ENCODE measurements around the gene PLCH2.

PLCH2 gene

GRCh38 chr1:2522230-2522629 lies 46.1 kb downstream of the PLCH2 start:
- H3K4me3 ChIP-seq (ENCODE audit: low read depth in 1 of 5, low read length in 5 of 5) = no peak overlapping the region
- H3K27ac ChIP-seq (ENCODE audit: low read depth, low read length) = no peak overlapping the region
- peaks cover 0 to 51% (median 47%) of the 10 kb centered on the region in 5 donors for H3K36me3 ChIP-seq (ENCODE audit: control insufficient read depth in 5 of 5, insufficient read depth in 5 of 5, low read length in 5 of 5)

GRCh38 chr1:2523191-2523890 lies 47.3 kb downstream of the PLCH2 start:
- Histone ChIP-seq H3K4me3 (ENCODE audit: low read depth in 1 of 5, low read length in 5 of 5) (no peak overlapping the region), H3K9ac (ENCODE audit: low read length in 5 of 5) (no peak overlapping the region), H3K36me3 (ENCODE audit: control insufficient read depth in 5 of 5, insufficient read depth in 5 of 5, low read length in 5 of 5) (peaks cover 0 to 40% (median 36%) of the 10 kb centered on the region in 5 donors), H3K27ac (ENCODE audit: low read depth, low read length) (no peak overlapping the region), H3K4me1 (ENCODE audit: control insufficient read depth in 5 of 5, insufficient read depth in 5 of 5, low read length in 5 of 5) (peaks cover 19 to 43% (median 43%) of the 10 kb centered on the region in 5 donors), H3K9me3 (ENCODE audit: control insufficient read depth in 5 of 5, low read length in 5 of 5) (no peaks in the 10 kb centered on the region), H3K27me3 (ENCODE audit: control insufficient read depth in 5 of 5, insufficient read depth in 4 of 5, low read length in 5 of 5) (no peaks in the 10 kb centered on the region)

More at GRCh38 chr1:2522230-2522629, 46.1 kb downstream of the PLCH2 start:
- peak overlapping the region in 1 of 5 donors; percentile 37 for H3K9ac ChIP-seq (ENCODE audit: low read length in 5 of 5)
- no peaks in the 10 kb centered on the region for H3K27me3 ChIP-seq (ENCODE audit: control insufficient read depth in 5 of 5, insufficient read depth in 4 of 5, low read length in 5 of 5)
- no peaks in the 10 kb centered on the region for H3K9me3 ChIP-seq (ENCODE audit: control insufficient read depth in 5 of 5, low read length in 5 of 5)
- peaks cover 18 to 32% (median 31%) of the 10 kb centered on the region in 5 donors for H3K4me1 ChIP-seq (ENCODE audit: control insufficient read depth in 5 of 5, insufficient read depth in 5 of 5, low read length in 5 of 5)

GRCh38 chr1:2523891-2524609 lies 48.0 kb downstream of the PLCH2 start:
- Histone ChIP-seq H3K9ac (ENCODE audit: low read length in 5 of 5) (peak overlapping the region in 2 of 5 donors; percentile 95 to 97), H3K9me3 (ENCODE audit: control insufficient read depth in 5 of 5, low read length in 5 of 5) (no peaks in the 10 kb centered on the region), H3K4me3 (ENCODE audit: low read depth in 1 of 5, low read length in 5 of 5) (no peak overlapping the region), H3K36me3 (ENCODE audit: control insufficient read depth in 5 of 5, insufficient read depth in 5 of 5, low read length in 5 of 5) (peaks cover 0 to 33% (median 28%) of the 10 kb centered on the region in 5 donors), H3K27me3 (ENCODE audit: control insufficient read depth in 5 of 5, insufficient read depth in 4 of 5, low read length in 5 of 5) (peaks cover 0 to 2% (median 0%) of the 10 kb centered on the region in 5 donors), H3K27ac (ENCODE audit: low read depth, low read length) (no peak overlapping the region), H3K4me1 (ENCODE audit: control insufficient read depth in 5 of 5, insufficient read depth in 5 of 5, low read length in 5 of 5) (peaks cover 19 to 50% (median 49%) of the 10 kb centered on the region in 5 donors)

- Histone ChIP-seq H3K4me3 (ENCODE audit: low read depth in 1 of 5, low read length in 5 of 5) (peak overlapping the region; percentile 59 to 89 (median 83)), H3K9ac (ENCODE audit: low read length in 5 of 5) (peak overlapping the region; percentile 89 to 98 (median 95)), H3K27ac (ENCODE audit: low read depth, low read length) (peak overlapping the region; percentile 54), H3K36me3 (ENCODE audit: control insufficient read depth in 5 of 5, insufficient read depth in 5 of 5, low read length in 5 of 5) (peaks cover 0 to 19% (median 14%) of the 10 kb centered on the region in 5 donors), H3K27me3 (ENCODE audit: control insufficient read depth in 5 of 5, insufficient read depth in 4 of 5, low read length in 5 of 5) (peaks cover under 1 to 4% (median 3%) of the 10 kb centered on the region in 5 donors), H3K9me3 (ENCODE audit: control insufficient read depth in 5 of 5, low read length in 5 of 5) (no peaks in the 10 kb centered on the region), H3K4me1 (ENCODE audit: control insufficient read depth in 5 of 5, insufficient read depth in 5 of 5, low read length in 5 of 5) (peaks cover 19 to 63% (median 56%) of the 10 kb centered on the region in 5 donors)
Measured at GRCh38 chr1:2525572-2525919, 49.5 kb downstream of the PLCH2 start.

GRCh38 chr1:2525920-2526823 lies 50.1 kb downstream of the PLCH2 start, which contains the start of gene PANK4:
Gene PANK4, minus strand, starts transcription at chr1:2526596. Its CDS starts 9 bp downstream, at chr1:2526587.
- H3K27me3 ChIP-seq (ENCODE audit: control insufficient read depth in 5 of 5, insufficient read depth in 4 of 5, low read length in 5 of 5) = peaks cover 6 to 10% (median 9%) of the 10 kb centered on the region in 5 donors
- H3K4me1 ChIP-seq (ENCODE audit: control insufficient read depth in 5 of 5, insufficient read depth in 5 of 5, low read length in 5 of 5) = peaks cover 19 to 70% (median 62%) of the 10 kb centered on the region in 5 donors
- H3K9me3 ChIP-seq (ENCODE audit: control insufficient read depth in 5 of 5, low read length in 5 of 5) = no peaks in the 10 kb centered on the region
- H3K9ac ChIP-seq (ENCODE audit: low read length in 5 of 5) = peak within 1 kb of the TSS; percentile 89 to 98 (median 95)
- peak within 1 kb of the TSS; percentile 59 to 89 (median 83) for H3K4me3 ChIP-seq (ENCODE audit: low read depth in 1 of 5, low read length in 5 of 5)
- H3K27ac ChIP-seq (ENCODE audit: low read depth, low read length) = peak within 1 kb of the TSS; percentile 54
- H3K36me3 ChIP-seq (ENCODE audit: control insufficient read depth in 5 of 5, insufficient read depth in 5 of 5, low read length in 5 of 5) = peaks cover 0 to 12% (median 7%) of the 10 kb centered on the region in 5 donors

GRCh38 chr1:2526824-2527555 lies 50.9 kb downstream of the PLCH2 start:
- Histone ChIP-seq H3K36me3 (ENCODE audit: control insufficient read depth in 5 of 5, insufficient read depth in 5 of 5, low read length in 5 of 5) (peaks cover 0 to 4% (median 3%) of the 10 kb centered on the region in 5 donors), H3K4me3 (ENCODE audit: low read depth in 1 of 5, low read length in 5 of 5) (peak overlapping the region in 4 of 5 donors; percentile 35 to 85 (median 54)), H3K9me3 (ENCODE audit: control insufficient read depth in 5 of 5, low read length in 5 of 5) (no peaks in the 10 kb centered on the region), H3K4me1 (ENCODE audit: control insufficient read depth in 5 of 5, insufficient read depth in 5 of 5, low read length in 5 of 5) (peaks cover 19 to 73% (median 62%) of the 10 kb centered on the region in 5 donors), H3K27ac (ENCODE audit: low read depth, low read length) (peak overlapping the region; percentile 54), H3K27me3 (ENCODE audit: control insufficient read depth in 5 of 5, insufficient read depth in 4 of 5, low read length in 5 of 5) (peaks cover 11 to 18% (median 18%) of the 10 kb centered on the region in 5 donors), H3K9ac (ENCODE audit: low read length in 5 of 5) (peak overlapping the region in 3 of 5 donors; percentile 38 to 41 (median 39))

GRCh38 chr1:2527556-2527860 lies 51.4 kb downstream of the PLCH2 start:
- Histone ChIP-seq H3K9me3 (ENCODE audit: control insufficient read depth in 5 of 5, low read length in 5 of 5) (no peaks in the 10 kb centered on the region), H3K36me3 (ENCODE audit: control insufficient read depth in 5 of 5, insufficient read depth in 5 of 5, low read length in 5 of 5) (peaks cover 0 to 4% (median 3%) of the 10 kb centered on the region in 5 donors), H3K27ac (ENCODE audit: low read depth, low read length) (no peak overlapping the region), H3K9ac (ENCODE audit: low read length in 5 of 5) (no peak overlapping the region), H3K4me3 (ENCODE audit: low read depth in 1 of 5, low read length in 5 of 5) (no peak overlapping the region), H3K27me3 (ENCODE audit: control insufficient read depth in 5 of 5, insufficient read depth in 4 of 5, low read length in 5 of 5) (peaks cover 15 to 23% (median 22%) of the 10 kb centered on the region in 5 donors), H3K4me1 (ENCODE audit: control insufficient read depth in 5 of 5, insufficient read depth in 5 of 5, low read length in 5 of 5) (peaks cover 19 to 73% (median 62%) of the 10 kb centered on the region in 5 donors)

GRCh38 chr1:2528016-2528415 lies 51.9 kb downstream of the PLCH2 start:
- Histone ChIP-seq H3K36me3 (ENCODE audit: control insufficient read depth in 5 of 5, insufficient read depth in 5 of 5, low read length in 5 of 5) (no peaks in the 10 kb centered on the region), H3K4me1 (ENCODE audit: control insufficient read depth in 5 of 5, insufficient read depth in 5 of 5, low read length in 5 of 5) (peaks cover 19 to 73% (median 62%) of the 10 kb centered on the region in 5 donors), H3K27ac (ENCODE audit: low read depth, low read length) (no peak overlapping the region), H3K9me3 (ENCODE audit: control insufficient read depth in 5 of 5, low read length in 5 of 5) (no peaks in the 10 kb centered on the region), H3K4me3 (ENCODE audit: low read depth in 1 of 5, low read length in 5 of 5) (no peak overlapping the region), H3K27me3 (ENCODE audit: control insufficient read depth in 5 of 5, insufficient read depth in 4 of 5, low read length in 5 of 5) (peaks cover 15 to 26% (median 25%) of the 10 kb centered on the region in 5 donors), H3K9ac (ENCODE audit: low read length in 5 of 5) (no peak overlapping the region)

GRCh38 chr1:2528611-2528965 lies 52.5 kb downstream of the PLCH2 start:
- Histone ChIP-seq H3K36me3 (ENCODE audit: control insufficient read depth in 5 of 5, insufficient read depth in 5 of 5, low read length in 5 of 5) (no peaks in the 10 kb centered on the region), H3K9me3 (ENCODE audit: control insufficient read depth in 5 of 5, low read length in 5 of 5) (no peaks in the 10 kb centered on the region), H3K27me3 (ENCODE audit: control insufficient read depth in 5 of 5, insufficient read depth in 4 of 5, low read length in 5 of 5) (peaks cover 15 to 30% (median 29%) of the 10 kb centered on the region in 5 donors), H3K9ac (ENCODE audit: low read length in 5 of 5) (peak overlapping the region in 1 of 5 donors; percentile 19), H3K27ac (ENCODE audit: low read depth, low read length) (no peak overlapping the region), H3K4me1 (ENCODE audit: control insufficient read depth in 5 of 5, insufficient read depth in 5 of 5, low read length in 5 of 5) (peaks cover 19 to 71% (median 58%) of the 10 kb centered on the region in 5 donors), H3K4me3 (ENCODE audit: low read depth in 1 of 5, low read length in 5 of 5) (peak overlapping the region in 1 of 5 donors; percentile 26)

Measured in subcutaneous abdominal adipose tissue (tissue), 5 donors.